UCSD-AML1 (cell line): ENCODE results near the gene ZNF831.

Source experiments
- DNase-seq: peaks from one replicate; lab custom pipeline; 2025; ENCODE audit not compliant: unreplicated experiment; lab: John Stamatoyannopoulos, UW

The ZNF831 gene

DNA sequence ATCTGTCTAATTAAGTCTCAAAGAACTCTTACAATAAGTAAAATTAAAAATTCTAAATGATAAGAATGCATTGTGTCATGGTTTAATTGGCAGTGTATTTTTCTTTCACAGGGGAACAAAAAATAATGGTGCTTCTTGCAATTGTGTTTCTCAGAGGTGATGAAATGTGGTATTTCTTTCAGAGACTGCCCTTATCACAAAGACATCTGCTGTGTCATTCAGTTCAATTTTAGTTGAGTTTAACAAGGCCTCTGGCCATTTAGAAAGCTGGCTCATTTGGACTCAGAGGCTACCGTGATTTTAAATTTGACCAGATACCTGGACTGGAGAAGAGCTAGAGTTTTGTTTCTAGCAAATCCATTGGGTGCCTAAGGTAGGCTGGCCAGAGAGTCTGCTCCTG, 23.6 kb upstream of the ZNF831 start:
- no peak for DNase-seq

DNA sequence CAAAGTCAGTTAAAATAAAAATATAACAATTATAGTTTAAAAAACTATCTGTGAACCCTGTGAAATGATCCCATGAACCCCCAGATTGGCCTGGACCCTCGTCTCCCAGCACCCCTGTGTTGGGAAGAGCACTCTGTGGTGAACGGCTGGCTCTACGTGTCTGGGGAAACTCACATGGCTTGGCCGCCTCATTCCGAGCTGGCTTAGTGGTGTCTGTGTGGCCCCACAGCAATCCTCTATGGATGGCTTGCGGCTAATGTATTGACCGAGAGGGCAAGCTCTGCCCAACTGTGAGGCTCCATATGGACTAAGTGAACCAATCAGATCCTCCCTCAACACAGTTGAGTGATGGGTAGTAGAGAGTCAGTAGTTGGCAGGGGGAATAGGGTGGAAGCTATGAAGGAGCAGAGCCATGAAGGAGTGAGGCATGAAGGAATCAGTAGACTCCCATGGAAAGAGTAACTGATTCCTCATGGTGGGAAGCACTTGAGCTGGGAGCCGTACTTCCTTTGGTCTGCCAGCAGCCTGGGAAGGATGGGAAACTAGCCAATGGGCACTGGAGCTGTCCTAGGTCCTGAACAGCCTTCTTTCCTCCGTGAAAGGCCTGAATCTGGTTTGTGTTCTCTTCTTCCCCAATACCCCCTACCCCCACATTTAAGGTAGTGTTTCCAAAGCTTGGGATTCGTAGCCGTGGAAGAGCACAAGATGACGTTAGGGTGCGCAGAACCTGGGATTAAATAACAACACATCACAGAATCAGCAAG, 21.6 kb upstream of the ZNF831 start:
- no peak for DNase-seq

DNA sequence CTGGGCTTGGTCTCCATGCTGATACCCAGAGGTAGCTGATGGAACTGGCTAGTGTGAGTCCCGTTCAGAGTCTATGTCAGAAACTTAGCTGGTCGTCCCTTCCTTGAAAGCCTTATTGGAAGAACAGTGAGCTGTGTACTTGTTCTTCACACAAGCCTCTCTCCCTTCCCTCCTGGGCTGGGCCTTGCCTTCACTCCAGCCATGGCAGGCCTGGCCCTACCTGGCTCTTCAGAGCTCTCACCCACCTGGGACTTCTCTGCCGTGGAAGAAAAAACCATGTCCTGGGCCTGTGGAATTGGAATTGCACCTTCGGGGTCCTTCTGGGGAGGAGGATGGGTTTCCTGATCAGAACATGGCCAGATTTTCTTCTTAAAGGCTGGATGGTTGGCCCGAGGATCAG, 20.3 kb upstream of the ZNF831 start:
- DNase-seq = no peak

DNA sequence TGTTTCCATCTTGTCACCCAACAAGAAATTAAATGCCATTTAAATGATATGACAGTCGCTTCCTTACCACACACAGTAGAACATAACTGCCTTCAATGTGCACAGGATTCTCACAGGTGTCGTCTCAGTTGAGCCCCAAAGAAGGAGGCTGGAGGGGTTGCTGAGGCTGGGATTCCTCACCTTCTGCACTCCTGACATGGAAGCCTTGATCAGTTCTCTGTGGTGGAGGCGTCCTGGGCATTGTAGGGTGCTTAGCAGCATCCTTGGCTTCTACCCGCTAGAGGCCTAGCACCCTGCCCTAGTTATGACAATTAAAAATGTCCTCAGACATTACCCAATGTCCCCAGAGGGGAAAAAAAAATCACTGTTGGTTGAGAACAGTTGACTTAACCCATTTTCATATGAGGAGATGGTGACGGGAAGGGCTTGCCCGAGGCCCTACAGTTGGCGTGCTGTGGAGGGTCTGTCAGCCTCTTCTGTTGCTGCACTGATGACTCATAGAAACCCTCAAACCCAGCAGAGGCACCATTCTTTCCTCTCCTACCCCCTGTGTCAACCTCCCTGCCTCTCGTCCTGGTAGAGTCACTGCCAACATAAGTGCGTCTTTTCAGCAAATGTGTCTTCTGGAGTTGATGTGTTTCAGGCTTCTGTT, 19.3 kb upstream of the ZNF831 start:
- no peak for DNase-seq

DNA sequence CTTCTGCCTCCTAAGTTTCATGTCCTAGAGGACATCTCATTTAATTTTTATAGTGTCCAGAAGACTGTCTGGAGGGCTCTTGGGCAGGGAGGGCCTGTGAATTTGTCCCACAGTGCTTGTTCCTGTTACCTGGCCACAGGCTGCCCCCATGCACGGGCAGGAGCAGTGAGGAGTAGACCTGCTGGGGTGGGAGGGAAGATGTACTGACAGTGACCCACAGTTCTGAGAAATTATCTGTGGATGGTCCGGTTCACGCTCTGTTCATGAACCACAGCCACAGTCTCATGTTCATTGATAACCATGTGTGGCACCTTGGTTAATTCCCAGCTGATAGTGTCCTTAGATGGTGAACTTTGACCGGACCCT, 18.8 kb upstream of the ZNF831 start:
- DNase-seq = no peak

DNA sequence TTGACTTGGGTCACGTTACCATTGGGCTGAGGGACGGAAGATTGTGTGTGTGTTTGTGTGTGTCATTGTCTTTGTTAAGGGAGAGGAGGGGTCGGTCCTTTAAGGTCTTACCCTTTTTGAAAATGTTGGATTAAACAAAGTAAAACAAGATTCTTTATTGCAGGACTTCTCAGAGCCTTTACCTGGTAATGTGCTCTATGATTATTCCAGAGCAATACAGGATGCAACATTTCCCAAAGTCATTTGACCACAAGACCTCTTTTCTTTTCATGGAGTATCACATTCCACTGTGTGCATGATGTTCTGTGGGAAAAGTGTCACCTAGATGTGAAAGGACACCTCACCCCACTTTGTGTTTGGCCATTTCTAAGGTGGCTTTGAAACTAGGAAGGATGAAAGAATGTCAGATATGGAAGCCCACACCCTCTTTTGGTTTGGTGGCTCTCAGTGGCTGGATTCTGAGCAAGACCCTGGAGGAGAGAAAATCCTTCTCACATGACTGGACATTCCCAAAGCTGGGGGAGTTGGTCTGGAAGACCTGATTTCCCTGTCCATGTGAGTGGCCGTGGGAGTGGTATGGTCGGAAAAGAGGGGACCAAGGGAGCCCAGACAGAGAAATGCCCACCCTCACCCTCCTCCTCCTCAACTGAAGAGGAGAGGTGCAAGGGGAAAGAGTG, 18.2 kb upstream of the ZNF831 start:
- DNase-seq = no peak

DNA sequence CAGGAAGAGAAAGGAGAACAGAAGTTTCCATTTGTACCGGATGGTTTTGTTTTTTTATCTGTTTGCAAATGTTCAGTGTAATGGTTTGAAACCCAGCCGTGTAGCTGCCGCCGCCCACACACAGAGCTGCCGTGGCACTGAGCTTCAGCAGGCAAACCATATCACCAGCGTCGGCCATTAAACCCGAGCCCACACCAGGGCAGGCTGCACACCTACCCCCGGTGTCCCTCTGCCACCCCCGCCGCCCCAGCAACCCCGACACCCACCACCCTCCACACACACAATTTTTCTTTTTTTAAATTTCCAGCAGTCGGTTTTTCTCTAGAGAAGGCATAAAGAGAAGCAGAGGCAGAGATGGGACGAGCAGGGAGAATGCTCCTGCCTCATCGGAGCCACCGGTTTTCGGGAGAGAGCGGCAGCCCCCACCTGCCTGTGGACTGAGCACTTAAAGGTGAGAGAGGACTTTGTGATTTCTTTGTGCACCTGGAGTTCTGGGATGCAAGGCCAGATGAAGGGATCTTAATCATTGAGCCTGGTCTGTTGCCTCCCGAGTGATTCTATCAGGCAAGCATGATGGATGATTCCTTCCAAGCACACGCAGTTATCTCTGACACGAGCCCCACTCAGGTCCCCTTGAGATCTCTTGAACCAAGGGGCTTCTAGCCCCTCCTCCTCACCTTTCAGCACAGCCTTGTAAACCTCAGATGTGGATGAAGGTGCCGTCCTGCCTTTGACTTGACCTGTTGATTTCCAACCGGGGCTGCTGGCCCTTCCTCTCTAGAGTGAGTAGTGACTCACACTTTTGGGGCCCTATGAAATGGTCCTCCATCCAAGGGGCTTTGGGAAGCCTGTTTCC, 17.5 kb upstream of the ZNF831 start:
- DNase-seq = no peak

DNA sequence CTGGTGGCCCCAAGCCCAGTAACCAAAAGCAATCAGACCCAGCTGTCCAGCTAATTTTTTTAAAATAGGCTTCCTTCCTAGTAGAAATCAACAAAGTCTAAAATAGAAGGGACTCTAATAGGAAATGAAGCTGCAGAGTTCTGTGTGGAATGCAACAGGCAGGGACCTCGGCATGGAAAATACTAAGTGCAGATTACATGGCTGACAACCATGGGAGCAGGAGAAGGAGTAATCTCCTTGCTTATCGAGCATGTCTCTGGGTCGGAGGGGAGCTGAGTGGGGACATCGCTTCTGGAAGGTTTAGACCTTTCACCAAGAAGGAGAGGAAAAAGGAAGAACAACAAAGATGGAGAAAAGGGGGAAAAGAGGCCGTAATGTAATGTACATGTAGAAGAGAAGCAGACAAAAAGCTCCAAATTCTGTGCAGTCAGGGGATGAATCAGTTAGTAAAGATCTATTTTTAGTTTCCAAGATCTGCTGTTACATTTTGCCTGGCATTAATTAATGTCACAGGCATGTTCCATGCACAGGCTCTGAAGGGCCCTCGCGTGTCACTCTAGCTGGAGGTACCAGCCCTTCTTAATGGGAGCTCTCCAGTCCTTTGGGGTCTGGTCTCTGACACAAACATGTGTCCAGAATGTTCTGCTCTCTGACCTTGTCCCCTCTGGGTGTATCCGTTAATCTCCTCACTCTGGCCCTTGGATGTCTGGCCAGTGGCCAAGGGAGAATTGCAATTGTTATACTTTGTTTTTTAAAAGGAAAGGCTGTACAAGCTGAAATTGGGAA, 16.6 kb upstream of the ZNF831 start:
- DNase-seq = no peak

DNA sequence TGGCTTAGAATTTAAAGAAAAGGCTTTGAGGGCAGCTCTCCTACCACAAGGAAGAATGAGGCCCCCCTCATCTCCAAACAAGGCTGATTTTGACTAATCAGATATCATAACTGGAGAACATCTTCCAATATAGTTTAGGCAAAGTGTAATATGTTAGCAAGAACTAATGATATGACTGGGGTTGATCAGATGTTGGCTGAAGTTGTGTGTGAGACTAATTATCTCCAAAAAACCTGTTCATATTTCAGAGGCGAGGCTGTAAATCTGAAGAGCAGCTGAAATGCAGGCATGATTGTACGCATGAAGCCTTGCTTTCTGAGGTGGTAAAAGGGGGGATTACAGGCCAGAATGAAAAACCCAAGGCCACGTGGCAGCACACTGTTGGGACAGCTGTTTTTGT, 16.0 kb upstream of the ZNF831 start:
- DNase-seq = no peak

DNA sequence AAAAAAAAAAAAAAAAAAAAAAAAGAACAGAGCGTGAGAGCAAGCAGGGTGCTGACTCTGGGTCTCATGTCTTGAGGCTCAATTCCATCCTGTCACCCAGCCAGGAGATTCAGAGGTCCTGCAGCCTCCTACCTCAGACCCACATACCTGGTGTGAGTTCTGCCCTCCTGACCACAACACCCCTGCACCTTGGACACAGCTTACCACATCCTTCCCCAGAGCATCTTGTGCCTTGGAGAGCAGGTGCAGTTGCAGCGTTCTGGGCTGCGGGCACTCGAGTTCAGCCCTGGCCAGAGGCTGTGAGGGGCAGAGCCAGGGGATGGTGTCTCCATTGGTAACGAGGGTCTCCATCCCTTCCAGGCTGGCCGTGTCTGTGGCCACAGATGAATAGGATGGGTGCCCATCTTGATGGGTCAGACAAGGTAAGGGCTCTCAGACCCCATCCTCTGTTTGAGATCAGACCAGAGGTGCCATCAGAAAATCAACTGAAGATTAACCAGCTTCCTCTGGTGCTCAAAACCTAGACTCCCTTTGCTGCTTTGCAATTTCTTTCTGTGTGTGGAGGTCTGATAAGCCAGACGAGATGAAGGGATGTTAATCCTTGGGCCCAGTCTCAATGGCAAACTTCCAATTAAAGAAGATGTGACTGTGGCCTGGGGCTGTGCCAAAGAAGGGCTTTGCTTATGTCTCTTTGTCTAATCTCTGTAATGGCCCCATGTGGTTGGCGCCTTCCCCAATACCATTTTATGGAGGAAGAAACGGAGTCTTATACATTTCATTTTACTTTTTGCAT, 14.7 kb upstream of the ZNF831 start:
- DNase-seq = no peak

DNA sequence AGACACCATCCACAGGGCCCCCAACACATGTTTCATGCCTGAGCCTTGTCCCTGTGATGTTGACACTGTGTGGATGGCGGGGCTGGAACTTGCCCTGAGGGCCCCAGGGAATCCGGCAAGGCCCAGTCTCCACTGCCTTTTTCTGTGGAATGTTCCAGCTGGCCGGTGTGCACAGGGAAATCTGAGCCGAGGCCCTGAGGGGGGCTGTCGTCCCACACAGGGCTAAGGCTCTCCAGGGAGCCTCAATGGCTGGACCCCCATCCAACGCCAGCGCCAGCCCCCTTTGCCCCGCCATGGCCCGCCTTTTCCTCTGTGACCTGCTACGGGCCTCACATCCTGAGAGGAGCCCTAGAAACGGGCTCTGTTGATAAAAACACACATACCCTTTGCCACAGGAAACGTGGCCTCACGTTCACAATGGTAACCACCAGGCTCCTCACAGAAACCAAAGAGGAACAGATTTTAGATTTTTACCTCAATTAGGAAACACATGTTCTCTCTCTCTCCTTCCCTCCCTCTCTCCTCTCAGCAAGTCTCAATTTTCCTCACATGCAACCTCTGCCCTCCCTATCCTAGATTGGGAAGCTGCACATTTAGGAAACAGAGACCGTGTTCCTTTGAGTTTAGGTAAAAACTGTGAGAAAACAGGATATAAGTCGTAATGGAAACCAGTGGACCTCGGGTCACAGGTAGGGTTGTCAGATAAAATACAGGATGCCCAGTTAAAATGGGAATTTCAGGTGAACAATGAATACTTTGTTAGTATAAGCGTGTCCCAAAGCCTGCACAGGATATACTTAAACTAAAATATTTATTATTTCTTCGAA, 13.7 kb upstream of the ZNF831 start:
- no peak for DNase-seq

DNA sequence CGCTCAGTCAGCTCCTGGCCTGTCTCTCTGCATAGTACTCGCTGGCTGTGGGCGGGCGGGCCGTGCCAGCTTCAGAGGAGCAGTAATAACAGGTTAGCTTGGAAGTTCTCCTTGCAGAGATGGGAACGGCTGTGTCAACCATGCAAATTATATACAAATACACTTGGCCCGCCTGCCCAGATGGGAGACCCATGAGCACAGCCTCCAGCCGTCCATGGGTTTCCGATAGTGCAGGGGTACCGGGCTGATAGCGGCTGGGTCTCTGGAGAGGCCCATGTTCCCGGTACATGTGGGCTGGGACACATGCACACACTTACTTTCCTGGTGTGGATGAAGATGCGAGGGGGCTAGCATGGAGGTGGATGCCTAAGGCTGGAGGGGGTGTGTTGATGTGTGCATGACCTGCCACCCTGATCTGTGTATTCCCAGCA, 12.8 kb upstream of the ZNF831 start:
- no peak for DNase-seq

DNA sequence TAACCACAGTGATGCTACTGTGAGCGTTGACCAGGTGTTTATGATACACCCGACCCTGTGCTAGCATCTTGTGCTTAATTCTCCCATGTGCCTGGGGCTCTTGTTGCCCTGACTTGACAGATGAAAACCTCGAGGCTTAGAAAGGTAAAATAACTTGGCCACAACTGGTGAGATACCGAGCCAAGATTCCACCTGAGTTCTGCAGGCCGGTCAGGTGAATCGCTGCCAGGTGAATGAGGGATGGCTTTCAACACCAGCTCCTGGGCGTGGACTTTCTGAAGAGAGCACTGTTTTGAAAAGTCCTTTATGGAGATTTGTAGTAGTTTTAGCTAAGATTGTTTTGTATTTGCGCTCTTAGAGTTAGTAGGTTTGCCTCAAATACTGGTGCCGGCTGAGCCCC, 12.2 kb upstream of the ZNF831 start:
- no peak for DNase-seq

DNA sequence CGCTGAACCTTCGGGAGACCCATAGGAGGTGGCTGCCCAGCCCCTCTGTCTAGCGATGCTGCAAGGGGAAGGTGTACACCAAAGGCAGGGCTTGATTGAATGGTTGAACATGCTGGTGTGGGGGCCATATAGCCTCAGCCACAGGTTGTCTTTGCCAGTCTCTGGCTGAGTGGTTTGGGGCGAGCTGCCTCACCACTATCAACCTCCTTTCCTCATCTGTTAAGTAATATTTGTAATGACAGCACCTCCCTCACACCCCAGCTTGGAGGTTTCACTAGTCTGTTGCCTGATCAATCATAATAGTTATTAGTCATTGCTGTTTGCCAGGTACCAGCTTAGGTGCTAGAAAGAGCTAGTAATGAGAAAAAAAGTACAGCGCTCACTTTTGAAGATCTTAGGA, 11.8 kb upstream of the ZNF831 start:
- DNase-seq = no peak

DNA sequence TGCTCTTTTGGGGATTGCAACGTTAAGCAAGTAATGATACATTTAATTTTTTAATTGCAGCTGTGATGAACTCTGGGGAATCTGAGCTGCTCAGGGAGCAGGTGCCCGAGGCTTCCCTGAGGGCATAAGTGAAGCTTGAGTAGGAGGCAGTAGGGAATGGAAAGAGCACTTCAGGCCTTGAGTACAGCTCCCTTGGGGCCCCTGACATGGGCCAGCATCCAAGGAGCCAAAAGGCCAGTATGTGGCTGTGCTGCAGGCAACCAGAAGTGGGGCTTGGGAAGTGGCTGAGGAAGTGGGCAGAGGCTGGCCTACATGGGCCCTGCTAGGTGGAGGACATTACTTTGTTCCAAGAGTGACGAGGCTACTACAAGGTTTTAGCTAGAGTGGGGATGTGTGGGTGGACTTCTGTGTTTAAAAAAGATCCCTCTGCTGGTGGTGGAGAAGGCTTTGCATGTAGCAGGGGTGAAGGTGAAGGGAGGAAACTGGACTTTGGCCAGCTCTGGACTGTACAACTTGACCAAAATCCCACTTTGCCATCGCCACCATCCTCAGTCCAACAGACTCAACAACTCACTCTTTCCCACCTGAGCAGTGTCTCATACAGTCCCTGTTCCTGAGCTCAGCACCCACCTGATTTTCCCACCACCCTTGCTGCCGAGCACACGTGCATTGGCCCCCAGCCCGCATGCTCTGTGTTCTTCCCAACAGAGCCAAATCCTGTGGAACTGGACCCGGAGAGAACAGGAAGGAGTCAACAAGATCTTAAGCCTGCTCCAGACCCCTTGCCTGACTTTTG, 10.9 kb upstream of the ZNF831 start:
- no peak for DNase-seq

DNA sequence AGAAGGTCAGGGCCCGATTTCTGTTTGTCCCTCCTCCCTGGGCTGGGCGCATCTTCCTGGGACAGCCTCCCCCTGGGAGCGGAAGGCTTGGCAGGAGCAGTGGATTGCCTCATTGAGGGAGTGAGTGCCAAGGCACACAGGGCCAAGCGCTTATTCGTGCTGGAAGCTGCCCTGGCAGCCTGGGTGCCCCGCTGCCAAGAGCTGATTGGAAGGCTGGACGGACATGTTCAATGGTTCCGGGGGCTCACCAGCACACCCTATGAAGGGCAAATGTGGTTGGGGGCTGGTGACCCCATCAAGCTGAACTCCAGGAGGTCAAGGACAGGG, 10.3 kb upstream of the ZNF831 start:
- DNase-seq = no peak

DNA sequence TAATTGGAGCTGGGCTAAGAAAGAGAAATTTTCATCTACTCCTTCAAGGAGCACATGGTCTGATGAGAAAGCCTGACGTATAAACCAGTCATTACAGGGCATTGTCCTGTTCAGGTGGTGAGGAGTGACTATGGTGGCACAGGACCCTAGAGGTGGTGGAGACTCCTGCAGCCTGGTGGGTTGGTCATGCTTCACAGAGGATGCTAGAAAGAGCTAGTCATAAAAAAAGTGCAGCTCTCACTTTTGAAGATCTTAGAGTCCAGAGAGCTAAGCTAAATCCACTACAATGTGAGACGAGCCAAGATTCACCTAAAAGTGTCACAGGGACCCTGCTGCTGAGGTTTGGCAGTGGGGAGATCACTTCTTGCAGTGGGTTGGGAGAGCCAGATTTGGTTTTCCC, 9.8 kb upstream of the ZNF831 start:
- no peak for DNase-seq

DNA sequence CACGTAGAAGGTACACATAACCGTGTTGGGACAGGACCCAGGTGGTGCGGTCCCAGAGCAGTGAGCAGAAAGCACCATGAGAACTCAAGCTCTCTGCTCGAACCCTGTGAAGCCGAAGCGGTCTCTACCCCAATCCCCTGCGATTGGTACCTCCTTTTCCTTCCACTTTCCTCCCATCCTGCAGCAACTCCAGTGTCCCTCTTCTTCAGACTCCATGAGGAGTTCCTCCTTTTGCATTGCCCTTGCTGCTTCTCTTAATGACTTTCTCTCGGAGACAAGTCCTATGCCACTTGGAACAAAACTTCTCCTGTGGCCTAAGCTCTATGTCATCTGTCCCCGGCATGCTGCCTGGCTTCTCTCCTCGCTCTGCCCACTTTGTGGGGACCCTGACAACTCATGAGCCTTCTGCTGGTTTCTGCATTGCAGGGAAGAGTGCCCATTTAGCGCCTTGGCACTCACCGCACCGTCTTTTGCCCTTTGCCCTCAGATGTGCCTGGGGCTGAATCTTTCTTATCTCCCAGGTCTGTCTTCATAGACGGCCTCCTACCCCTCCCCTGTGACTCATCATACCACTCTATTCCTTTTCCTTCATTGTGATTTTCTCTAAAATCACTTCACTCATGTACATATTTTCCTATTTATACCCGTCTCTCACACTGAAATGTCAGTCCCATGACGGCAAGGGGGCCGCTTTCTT, 9.2 kb upstream of the ZNF831 start:
- DNase-seq = no peak
